HG02763 (cell line): Measurements from ENCODE around the gene MED13L.
"Not testable (repeated sequence)": the region's sequence is repeated elsewhere in the genome, so short reads cannot be mapped to it uniquely, and the experiment has no call there.

Experiments
- ATAC-seq: cut with Tn5 transposase; IDR thresholded peaks from one replicate; pipeline ENCODE4 v1.9.1; 2021; ENCODE audit warnings: mild to moderate bottlenecking, moderate library complexity; ENCODE audit not compliant: unreplicated experiment

The MED13L gene

GRCh38 chr12:115988625-115989563, 288.6 kb downstream of the MED13L start:
- ATAC-seq, result no peak

GRCh38 chr12:115988212-115988611, 289.3 kb downstream of the MED13L start:
- ATAC-seq, result no peak

- ATAC-seq, result no peak
These were observed 292.9 kb downstream of the MED13L start for GRCh38 chr12:115984616-115985015.

GRCh38 chr12:115983226-115983798, 294.2 kb downstream of the MED13L start:
- no peak for ATAC-seq

- no peak for ATAC-seq
These were observed 297.2 kb downstream of the MED13L start for GRCh38 chr12:115980339-115980738.

GRCh38 chr12:115979851-115980250, 297.6 kb downstream of the MED13L start:
- ATAC-seq, result no peak

- ATAC-seq, result no peak
These were observed 298.1 kb downstream of the MED13L start for GRCh38 chr12:115979351-115979750.

GRCh38 chr12:115976829-115977228, 300.7 kb downstream of the MED13L start:
- not testable (repeated sequence) for ATAC-seq

- no peak for ATAC-seq
These were observed 302.1 kb downstream of the MED13L start for GRCh38 chr12:115975411-115975810.

- ATAC-seq, result no peak
These were observed 303.3 kb downstream of the MED13L start for GRCh38 chr12:115973968-115974724.

GRCh38 chr12:115973066-115973465, 304.4 kb downstream of the MED13L start:
- no peak for ATAC-seq

- ATAC-seq, result no peak
These were observed 305.3 kb downstream of the MED13L start for GRCh38 chr12:115972241-115972640.

- no peak for ATAC-seq
These were observed 309.3 kb downstream of the MED13L start for GRCh38 chr12:115968211-115968610.

GRCh38 chr12:115966376-115966775, 311.1 kb downstream of the MED13L start:
- no peak for ATAC-seq

- ATAC-seq, result no peak
These were observed 312.9 kb downstream of the MED13L start for GRCh38 chr12:115964626-115965025.

- ATAC-seq, result no peak
These were observed 313.3 kb downstream of the MED13L start for GRCh38 chr12:115964214-115964613.

- no peak for ATAC-seq
These were observed 315.3 kb downstream of the MED13L start for GRCh38 chr12:115962216-115962615.

- ATAC-seq, result no peak
These were observed 316.4 kb downstream of the MED13L start for GRCh38 chr12:115960868-115961802.

- ATAC-seq, result no peak
These were observed 319.7 kb downstream of the MED13L start for GRCh38 chr12:115957686-115958290.

GRCh38 chr12:115956659-115957058, 320.8 kb downstream of the MED13L start:
- ATAC-seq, result no peak
